Ammon's horn (tissue), 1 donor: Measurements from ENCODE around the gene CSAD.

ENCODE experiments used
- DNase-seq: peaks from one replicate; pipeline ENCODE4 v3.0.0-alpha.2; 2016; ENCODE audit warnings: low spot score

Gene CSAD, protein sequence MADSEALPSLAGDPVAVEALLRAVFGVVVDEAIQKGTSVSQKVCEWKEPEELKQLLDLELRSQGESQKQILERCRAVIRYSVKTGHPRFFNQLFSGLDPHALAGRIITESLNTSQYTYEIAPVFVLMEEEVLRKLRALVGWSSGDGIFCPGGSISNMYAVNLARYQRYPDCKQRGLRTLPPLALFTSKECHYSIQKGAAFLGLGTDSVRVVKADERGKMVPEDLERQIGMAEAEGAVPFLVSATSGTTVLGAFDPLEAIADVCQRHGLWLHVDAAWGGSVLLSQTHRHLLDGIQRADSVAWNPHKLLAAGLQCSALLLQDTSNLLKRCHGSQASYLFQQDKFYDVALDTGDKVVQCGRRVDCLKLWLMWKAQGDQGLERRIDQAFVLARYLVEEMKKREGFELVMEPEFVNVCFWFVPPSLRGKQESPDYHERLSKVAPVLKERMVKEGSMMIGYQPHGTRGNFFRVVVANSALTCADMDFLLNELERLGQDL

DNA sequence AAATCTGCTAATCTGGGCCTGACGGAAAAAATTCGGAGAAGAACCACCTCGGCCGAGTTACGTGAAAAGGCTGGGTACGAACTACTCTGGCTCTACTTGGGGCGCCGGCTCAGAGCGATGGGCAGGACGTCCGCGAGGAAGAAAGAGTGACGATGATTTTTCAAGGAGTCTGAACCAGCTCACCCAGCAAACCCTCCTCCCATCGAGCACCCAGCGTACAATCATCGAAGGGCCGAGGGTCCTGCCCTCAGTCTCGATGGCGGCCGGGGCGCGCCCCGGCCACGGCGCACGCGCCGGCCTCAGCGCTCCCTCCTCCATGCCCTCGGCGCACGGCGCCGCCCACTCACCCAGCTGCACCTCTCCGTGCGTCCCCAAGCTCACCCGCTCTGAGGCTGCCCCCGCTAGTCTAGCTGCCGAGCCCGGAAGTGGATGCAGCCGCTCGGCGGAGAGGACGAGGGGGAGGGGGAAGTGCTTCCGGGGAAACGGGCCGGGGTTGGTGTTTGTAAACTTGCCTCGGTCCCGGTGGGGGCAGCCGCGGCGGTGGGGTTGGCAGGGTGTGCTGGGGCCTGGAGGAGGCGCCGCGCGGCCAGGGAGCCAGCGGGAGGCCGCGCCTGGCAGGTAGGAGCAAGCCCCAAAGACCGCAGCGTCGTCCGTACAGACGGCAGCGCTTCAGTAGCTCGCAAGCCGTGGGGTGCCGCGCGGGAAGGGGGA lies at the start of gene CSAD, which contains the start of gene ZNF740:
CSAD (minus strand) TSS at position 706 of the 711 bp plus-strand sequence. CDS start 7,455 bp downstream, outside the sequence.
ZNF740 (plus strand) TSS at position 503 of the 711 bp plus-strand sequence. CDS start 1,262 bp downstream, outside the sequence.
- DNase-seq: peak; percentile 98

DNA sequence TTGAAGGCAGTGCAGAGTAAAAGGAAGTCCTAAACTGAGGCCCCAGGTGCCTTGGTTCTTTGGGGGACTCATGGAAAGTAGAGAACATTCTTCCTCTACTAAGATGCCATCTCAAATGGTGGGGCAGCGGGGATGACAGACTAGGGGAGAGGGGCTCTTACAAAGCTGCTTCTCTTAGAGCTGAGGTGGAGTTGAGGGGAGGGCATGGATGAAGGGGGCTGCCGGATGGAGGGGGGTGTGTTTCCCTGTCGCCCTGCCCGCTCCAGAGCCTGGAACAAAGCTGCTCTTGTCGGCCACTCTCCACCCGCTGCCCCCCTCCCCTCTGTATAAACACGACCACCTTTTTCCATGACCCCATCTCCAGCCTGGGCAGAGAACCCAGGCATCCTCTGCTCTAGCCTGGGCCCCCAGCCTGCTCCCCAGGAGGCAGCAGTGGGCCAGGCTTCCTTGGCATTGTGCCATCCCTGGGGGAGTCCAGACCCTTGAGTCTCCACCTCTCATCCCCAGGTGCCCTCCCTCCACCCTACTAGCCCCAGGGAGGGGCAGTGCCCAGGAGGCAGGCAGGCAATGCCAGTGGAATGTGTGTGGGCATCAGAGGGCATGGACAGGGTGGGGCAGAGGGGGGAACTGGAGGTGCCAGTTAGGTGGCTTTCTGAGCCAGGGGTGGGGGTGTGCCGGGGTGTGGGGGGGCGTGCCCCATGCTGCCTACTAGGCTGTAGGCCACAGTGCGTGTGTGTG lies 49.6 kb upstream of the CSAD start:
- DNase-seq: no peak

DNA sequence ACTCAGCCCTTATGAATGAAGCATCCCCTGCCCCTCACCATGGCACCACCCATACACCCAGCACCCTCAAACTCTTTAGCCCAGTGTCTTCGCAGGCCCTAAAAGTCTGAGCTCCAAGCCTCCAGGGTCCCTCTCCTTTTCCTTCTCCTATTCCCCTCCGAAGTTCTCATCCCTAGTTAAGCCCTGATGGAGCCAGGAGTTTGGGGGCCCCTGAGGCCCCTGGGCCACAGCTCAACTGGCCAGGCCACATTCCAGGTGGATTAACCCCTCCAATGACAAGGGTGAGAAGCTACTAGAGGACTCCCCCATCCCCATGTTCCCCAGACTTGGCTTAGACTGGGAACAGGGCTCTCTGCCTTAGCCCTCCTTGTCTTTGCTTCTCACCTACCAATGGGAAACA lies 48.7 kb upstream of the CSAD start:
- no peak for DNase-seq

DNA sequence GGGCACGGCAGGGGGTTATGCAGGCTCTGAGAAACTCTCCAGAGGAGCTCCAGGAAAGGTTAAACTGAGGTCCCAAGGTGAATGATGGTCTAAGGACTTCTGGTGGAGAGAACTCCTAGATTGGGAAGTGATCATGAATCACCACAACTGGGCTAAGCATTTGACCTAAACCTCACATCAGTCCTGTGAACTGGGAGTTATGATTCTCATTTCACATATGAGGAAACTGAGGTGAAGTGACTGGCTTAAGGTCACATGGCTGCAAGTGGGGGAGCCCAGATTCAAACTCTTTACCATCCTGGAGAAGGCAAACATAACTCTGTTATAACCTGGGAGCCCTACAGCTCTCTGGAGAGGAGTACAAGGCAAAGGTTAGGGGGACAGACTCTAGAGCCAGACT lies 47.1 kb upstream of the CSAD start:
- no peak for DNase-seq

DNA sequence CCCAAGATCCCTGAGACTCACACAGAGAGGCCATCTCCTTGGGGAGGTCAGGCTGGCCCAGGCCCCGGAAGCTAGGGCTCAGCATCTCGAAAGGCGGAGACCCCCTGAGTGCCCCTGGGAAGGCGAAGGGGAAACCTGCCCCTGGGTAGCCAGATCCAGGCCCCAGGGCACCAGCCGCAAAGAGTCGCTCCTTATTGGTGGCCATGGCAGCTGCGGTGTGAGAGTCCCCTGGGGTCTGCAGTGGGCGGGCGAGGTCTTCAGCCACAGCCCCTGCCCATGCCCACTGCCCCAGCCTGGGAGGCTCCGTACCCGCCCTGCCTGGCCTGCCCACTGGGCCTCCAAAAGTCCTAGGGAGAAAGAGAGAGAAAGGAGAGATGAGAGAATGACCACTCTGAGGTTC lies 46.6 kb upstream of the CSAD start:
- no peak for DNase-seq

DNA sequence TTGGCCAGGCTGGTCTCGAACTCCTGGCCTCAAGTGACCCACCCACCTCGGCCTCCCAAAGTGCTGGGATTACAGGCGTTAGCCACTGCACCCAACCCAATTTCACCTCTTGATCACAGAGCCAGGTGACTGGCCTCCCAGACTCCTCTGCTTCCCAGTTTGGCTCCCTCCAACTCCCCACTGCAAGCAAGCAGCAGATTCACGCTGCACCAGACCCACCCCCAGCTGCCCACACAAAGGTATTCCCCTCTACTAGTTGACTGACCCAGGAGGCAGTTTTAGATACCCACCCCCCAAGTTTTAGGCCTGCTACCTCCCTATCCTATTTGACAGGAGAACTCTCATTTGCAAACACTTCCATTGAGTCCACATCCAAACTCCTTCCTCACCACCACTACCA lies 46.1 kb upstream of the CSAD start:
- DNase-seq: no peak

DNA sequence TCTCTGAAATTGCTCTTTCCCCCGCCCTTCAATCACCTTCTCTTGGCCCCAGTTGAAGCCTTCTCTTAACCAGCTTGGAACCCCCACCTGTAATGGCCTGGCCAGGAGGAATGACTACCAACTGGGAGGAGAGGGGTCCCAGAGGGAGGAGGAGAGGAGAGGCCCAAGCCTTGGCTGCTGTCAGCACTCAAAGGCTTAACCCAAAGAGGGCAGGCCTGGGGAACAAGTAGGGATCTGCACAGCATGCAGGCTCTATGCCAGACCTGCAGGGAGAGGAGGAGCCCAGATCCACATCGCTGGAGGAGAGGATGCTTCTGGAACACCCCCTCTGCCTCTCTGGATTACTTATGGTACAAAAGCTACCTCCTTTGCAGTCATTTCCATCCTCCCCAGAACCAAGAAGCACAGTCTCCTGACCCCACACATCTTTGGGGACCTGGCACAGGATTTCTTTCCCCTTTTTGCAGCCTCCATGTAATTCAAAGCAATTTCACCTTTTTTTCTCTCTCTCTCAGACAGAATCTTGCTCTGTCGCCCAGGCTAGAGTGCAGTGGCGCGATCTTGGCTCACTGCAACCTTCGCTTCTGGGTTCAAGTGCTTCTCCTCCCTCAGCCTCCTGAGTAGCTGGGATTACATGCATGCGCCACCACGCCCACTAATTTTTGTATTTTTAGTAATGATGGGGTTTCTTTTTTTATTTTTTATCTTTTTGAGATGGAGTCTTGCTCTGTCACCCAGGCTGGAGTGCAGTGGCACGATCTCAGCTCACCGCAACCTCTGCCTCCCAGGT lies 45.1 kb upstream of the CSAD start:
- no peak for DNase-seq

DNA sequence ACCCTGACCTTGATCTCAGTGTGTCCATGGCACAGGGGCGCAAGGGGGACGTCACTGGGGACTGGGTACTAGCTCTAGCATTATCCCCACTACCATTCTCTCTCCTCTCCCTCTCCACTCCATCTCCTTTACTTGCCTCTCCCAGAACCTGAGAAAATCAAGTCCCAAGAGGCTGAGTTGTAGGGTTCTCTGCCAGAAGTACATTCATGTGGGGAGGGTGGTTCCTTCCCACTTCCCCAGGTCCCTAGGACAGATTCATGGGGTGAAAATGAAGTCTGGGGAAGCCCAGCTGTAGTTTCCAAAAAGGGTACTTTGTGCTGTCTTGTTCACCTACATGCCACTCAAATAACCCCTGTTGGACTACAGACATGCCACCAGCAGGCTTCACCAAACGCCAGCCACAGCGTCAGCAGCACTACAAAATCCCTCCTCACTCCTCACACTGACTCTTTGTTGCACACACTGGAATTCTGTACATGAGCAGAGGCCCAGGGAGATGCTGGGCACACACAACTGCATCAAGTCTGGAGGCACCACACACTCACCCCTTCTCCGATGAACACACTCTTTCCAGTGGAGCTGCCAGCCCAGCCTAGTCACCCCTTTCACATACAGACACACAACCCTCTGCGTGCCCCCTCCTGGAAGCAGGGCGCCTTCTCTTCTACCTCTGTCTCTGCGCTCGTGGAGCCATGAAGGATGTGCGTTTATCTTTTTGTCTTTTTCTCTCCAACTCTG lies 44.3 kb upstream of the CSAD start:
- no peak for DNase-seq

DNA sequence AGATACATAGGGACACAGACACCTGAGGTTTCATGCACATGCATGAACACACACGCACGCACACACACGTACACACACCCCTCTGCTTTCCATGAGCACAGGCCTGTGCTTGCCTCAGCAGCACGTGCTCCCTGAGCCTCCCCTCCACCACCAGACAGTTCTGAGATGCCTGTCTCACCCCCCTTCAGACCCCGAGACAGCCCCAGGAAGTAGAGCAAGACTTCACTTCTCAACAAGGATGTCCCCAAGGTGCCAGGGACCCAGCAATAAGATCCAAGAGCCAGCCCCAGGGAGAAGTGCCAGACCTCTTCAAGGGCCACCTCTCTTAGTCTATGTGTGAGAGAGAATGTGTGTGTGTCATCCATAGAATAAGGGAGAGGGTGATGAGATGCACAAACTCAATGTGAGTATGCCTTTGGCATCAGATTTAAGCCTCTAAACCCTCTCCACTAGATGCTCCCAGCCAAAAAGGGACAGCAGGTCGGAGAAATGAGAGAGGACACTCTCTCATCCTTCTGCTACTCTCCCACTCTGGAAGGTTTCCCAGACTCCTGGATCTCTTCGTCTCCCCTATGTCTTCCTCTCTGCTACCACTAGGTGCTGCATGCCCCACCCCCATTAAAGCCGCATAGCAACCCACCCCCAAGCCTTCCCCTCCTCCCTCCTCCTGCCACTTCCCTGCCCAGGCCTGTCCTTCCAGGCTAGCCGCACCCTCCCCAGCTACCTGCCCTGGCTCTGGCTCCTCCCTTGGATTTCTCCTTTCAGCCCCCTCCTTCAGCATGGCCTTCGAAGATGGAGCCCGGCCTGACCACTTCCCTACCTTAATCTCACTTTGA lies 43.6 kb upstream of the CSAD start:
- no peak for DNase-seq

DNA sequence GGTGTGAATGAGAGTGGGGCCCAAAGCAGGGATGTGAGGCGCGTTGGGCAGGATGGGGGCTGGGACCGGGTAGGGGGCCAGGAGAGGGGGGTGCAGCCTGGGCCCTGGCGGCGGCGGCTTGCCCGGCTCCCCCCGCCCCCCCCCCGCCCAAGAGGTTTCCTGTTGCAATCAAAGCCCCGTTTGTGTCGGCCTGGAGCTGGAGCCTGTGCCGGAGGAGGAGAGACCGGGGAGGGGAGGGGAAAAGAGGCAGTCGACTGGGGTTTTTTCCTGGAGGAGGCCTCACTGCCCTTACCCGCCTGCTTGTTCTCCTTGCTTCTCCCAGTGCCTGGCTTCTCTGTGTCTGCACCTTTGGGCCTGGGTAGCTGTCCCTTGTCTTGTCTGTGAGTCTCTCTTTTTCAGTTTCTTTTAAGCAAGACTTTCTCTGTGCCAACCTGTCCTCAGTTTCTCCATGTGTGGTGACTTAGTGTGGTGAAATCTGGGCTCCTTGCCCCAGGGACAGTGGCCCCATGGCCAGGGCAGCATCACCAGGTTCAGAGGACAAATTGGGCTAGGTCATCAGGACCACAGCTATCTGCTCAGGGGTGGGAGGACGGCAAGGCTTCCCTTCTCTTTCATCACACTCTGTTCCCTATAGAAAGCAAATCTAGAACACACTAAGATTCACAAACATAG lies 42.8 kb upstream of the CSAD start:
- DNase-seq: peak; percentile 77

DNA sequence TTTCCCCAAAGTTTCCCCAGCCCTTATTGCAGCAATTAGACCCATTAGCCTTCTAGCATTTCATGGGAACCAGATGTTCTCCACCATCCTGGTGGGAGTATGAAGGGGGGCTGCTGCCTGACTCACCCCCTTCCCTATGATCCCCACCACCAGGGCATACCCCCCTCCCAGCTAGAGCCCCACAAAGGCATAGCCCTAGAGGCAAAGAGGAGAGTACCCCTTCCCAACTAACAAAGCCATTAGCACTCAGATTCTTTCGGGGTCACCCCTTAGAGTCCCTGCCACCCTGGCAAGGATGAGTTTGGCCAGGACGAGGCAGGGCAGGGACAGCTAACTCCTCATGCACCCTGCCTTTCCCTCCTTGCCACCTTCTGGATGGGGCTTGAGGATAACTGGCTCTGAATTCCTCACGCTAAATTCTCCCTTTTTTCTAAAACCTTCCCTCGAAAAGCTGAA lies 42.1 kb upstream of the CSAD start:
- DNase-seq: no peak

DNA sequence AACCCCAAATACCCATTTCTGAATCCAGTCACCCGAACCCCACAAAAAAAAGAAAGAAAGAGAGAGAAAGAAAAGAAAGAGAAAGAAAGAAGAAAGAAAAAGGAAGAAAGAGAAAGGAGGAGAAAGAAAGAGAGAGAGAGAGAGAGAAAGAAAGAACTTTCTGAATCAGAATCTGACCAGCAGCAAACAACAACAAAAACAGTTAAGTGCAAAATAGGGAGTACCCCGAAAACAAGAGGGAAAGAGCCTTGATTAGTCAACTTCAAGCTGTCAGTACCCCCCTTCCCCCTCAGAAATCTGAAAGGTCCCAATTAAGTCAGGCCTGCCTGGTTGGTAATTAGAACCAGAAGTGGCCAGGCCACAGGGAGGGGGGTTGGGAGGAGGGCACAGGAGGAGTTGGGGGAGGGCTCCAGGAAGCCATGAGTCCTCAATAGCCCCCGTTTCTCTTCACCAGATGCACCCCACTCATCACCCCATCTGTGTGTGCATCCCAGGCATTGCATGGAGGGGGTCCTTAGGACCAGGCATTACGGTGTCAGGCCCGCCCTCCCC lies 41.5 kb upstream of the CSAD start:
- DNase-seq: no peak

DNA sequence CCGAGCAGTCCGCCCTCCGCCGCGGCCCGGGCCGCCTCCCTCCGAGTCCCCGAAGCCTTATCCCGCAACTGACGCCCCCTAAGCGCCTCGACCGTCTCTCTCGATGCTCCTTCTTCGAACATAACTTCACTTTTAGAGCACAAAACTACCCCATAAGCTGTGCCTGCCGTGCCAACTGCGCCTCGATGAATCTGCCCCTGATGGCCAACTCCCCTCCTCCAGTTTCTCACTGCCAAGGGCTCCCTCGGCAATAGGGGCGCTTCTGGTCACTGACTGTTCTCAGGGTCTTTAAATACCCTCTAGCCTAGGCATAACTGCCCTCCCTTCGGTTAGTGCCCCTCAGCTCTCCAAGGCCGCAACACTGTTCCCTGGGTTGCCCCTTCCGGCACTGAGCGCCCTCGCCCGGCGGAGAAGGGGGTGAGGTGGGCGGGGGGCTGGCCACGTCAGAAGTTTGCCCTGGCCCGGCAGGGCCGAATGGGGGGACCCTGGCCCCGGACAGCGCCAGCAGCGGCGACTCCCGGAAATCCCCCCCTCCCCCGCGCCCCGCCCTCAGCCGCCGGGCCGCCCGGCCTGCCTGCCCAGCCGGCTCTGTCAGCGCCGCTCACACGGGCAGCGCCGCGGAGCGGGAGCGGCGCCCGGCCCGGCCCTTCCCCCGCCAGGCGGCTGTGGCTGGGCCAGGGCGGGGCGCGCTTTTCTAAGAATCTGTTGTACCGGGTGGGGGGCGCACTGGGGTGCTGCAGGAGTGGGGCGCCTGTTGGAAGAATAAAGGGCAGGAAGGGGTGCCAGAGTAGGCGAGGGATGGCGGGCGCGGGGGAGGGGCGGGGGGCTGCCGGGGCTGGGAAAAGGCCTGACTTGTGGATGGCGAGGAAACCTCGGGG lies 40.7 kb upstream of the CSAD start:
- DNase-seq: peak; percentile 69

DNA sequence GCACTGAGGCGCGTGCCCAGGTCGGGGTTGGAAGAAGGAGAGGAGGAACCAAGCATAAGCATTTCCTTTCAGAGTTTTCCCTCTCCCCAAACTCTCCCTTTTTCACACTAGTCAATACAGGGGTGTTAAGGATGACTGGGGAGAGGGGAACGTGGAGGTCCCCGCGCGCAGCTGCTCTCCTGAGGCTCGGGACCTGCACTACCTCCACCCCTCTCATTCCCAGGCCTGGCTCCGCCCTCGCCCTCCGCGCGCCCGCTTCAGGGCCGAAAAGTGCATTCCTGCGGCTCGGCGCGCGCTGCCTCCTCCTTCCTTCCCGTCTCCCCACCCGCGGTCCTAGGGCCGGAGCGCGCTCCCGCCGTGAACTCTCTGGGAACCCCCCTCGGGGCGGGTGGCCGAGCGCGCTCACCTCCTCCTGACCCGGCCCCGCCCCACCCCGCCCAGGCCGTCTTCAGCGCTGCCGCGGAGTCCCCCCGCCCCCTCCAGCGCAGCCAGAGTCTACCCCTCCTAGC lies 40.0 kb upstream of the CSAD start:
- peak; percentile 81 for DNase-seq

DNA sequence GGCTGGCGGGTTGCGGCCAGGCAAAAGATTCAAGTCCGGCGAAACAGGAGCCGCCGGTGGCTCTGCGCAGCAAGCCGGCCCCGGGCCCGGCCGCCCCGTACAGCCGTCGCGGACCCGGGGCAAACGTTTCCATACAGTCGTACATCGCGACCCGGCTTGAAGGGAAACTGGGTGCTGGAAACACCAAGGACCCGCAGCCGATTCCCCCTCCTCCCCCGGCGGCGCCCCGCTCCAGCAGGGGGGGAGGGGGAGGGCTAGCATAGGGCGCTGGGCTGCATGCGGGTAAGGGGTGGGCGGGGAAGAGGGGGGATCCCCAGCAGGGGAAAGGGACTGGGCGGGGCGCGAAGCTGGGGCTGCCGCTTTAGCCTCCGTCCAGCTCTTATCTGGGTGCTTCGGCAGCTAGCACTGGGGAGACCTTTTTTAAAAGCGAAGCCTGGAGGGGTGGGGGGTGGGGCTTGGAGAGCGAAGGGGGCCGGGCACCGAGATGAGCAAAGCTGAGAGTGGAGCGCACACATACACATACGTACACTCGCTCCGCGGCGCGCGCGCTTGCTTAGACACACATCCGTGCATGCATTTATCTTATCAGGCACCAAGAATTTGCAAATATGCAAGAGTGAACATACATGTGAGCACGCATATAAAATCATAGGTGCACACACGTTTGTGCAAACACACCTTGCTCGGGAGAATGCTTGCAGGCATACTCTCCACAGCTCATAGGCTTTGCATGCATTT lies 39.4 kb upstream of the CSAD start:
- peak; percentile 86 for DNase-seq

DNA sequence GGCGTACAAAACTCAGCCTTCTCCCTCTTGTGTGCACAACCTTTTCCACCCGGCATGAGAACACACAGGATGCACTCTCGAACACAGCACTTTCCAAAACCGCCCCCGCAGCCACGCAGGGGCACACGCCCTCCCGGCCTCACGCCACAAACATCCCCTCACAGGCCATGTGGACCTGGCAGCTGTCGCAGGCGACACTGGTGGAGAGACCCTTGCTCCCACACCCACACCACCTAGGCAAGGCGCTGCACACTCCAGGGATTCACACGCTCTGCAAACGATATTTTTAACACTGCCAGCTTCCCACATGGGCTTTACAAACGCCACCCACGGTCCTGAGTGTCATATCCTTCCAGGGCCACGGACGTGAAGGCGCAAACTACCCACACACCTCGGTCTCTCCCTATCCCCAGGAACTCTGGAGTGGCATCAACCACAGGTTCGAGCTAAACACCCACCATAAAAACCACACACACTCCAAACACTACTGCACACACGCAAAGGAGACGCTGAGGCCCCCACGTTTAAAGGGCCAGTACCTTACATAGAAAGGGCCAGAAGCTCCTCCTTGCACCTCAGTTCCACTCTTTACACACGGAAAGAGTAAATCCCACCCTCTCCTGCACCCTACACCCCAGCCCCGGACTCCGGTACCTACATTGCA lies 38.7 kb upstream of the CSAD start:
- no peak for DNase-seq
